WTC11 (cell line): ENCODE results near the gene ABHD6.

Experiments used
- CTCF ChIP-seq: fragments of 200-600 bp; IDR thresholded peaks from 2 replicates; pipeline ENCODE4 v1.8.0; 2022; ENCODE audit warnings: antibody characterized with exemption
- E2F4 ChIP-seq: sonication (generic); formaldehyde crosslinking; IDR thresholded peaks from 2 replicates; pipeline ENCODE4 v1.8.1; 2022; ENCODE audit warnings: low read depth, mild to moderate bottlenecking, moderate library complexity, missing genetic modification reagents, borderline replicate concordance

- no peak for TF ChIP-seq CTCF
- no peak for TF ChIP-seq E2F4 (CRISPR knock-in tag)
Observed at GRCh38 chr3:58258392-58259055, 20.9 kb downstream of the ABHD6 start.
